PC-9 (cell line): Measurements from ENCODE around the gene CKAP2.

Source experiments
- CTCF ChIP-seq: fragments of 200-600 bp; sonication (generic); conservative IDR thresholded peaks from 2 replicates; pipeline ENCODE4 v1.6.1; 2017; ENCODE audit warnings: mixed run types, antibody characterized with exemption, mild to moderate bottlenecking, moderate library complexity
- EZH2 ChIP-seq: fragments of 200-600 bp; sonication (generic); IDR thresholded peaks from 2 replicates; pipeline ENCODE4 v1.8.0; 2017; ENCODE audit warnings: antibody characterized with exemption, low read depth

- TF ChIP-seq CTCF (no peak), EZH2 (no peak)
These were observed 7.9 kb upstream of the CKAP2 start for GRCh38 chr13:52447354-52447753.
